ENCODE measurements around the gene TMC1.

DNA sequence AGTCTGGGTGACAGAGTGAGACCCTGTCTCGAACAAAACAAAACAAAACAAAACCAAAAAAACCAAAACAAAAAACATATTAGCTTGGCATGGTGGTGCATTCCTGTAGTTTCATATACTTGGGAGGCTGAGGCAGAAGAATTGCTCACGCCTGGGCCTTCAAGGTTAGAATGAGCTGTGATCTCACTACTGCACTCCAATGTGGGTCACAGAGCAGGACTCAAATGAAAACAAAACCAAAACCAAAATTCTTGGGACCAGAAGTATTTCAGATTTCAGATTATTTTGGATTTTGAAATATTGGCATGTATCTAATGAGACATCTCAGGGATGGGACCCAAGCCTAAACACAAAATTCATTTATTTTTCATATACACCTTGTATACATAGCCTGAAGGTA lies 80.2 kb downstream of the TMC1 start:
- no peak for TF ChIP-seq POLR2A (IDR thresholded peaks at IDR 0.05)
- TF ChIP-seq, protein P1, sequence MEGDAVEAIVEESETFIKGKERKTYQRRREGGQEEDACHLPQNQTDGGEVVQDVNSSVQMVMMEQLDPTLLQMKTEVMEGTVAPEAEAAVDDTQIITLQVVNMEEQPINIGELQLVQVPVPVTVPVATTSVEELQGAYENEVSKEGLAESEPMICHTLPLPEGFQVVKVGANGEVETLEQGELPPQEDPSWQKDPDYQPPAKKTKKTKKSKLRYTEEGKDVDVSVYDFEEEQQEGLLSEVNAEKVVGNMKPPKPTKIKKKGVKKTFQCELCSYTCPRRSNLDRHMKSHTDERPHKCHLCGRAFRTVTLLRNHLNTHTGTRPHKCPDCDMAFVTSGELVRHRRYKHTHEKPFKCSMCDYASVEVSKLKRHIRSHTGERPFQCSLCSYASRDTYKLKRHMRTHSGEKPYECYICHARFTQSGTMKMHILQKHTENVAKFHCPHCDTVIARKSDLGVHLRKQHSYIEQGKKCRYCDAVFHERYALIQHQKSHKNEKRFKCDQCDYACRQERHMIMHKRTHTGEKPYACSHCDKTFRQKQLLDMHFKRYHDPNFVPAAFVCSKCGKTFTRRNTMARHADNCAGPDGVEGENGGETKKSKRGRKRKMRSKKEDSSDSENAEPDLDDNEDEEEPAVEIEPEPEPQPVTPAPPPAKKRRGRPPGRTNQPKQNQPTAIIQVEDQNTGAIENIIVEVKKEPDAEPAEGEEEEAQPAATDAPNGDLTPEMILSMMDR (IDR thresholded peaks at IDR 0.05), result no peak
- TF ChIP-seq EP300 (IDR thresholded peaks at IDR 0.05), result no peak

Data from tibial nerve (tissue), 4 donors.